Heart left ventricle (tissue), 13 donors: Measurements from ENCODE around the gene RABIF.

Experiments used
- POLR2A ChIP-seq, 2 donors: fragments of 450-650 bp; IDR thresholded peaks; one replicate each; pipeline ENCODE4 v1.6.1; 2017; ENCODE audit warnings: antibody characterized with exemption in 2 of 2, mild to moderate bottlenecking in 2 of 2, moderate library complexity in 2 of 2
- TF ChIP-seq, protein P1 (sequence below), 12 donors: fragments of 200-600 bp; sonication (generic) in 4 of 12; IDR thresholded peaks; one replicate each; pipeline versions ENCODE4 v1.5.0 to v1.8.0; 2018 to 2022; ENCODE audit warnings: antibody characterized with exemption in 12 of 12, mild to moderate bottlenecking in 5 of 12
- donor health status: ischemic (EF 13 %, LVEDD 7.1; RV severe dilation, severe dysfunction).
- donor health status: DM: no; HTN: yes; CAD: no.
- donor health status: DM: no; HTN: no; CAD: no.
- donor health status: ischemic (EF 25% LVEDD 6.9; RV normal size, moderate dysfunction).
- donor health status: ischemic (EF 25% LVEDD 5.7; RV mildly dilated, moderate dysfunction).
- donor health status: ischemic (EF 35%, LVEDD 5.7; RV mildly dilated, moderate dysfunction).
- donor health status: nonischemic (EF 11% LVEDD 7.7; RV severe dilation, severe dysfunction).
- donor health status: DM: yes; HTN: yes; CAD: no.
- donor health status: PGD.
- donor health status: ischemic (EF 29% LVEDD 5.4; RV normal size, mild dysfunction).
- donor health status: nonischemic (EF 23%, LVEDD 6.1; RV moderate dilation, normal function).

DNA sequence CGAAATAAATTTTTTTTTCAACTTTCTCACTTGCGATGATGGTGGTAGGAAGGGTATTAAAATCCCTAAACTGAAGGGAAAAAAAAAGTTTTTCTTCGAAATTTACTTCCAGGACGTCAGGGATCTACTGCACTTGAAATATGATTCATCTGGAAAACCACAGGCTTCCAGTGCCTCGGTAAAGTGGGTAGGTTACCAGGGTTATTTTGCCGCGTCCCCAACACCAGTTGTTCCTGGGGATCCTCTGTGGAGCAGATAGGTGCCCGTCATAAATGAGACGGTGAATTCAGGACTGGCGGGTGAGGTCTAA lies 773 bp downstream of the RABIF start:
- TF ChIP-seq, protein P1, sequence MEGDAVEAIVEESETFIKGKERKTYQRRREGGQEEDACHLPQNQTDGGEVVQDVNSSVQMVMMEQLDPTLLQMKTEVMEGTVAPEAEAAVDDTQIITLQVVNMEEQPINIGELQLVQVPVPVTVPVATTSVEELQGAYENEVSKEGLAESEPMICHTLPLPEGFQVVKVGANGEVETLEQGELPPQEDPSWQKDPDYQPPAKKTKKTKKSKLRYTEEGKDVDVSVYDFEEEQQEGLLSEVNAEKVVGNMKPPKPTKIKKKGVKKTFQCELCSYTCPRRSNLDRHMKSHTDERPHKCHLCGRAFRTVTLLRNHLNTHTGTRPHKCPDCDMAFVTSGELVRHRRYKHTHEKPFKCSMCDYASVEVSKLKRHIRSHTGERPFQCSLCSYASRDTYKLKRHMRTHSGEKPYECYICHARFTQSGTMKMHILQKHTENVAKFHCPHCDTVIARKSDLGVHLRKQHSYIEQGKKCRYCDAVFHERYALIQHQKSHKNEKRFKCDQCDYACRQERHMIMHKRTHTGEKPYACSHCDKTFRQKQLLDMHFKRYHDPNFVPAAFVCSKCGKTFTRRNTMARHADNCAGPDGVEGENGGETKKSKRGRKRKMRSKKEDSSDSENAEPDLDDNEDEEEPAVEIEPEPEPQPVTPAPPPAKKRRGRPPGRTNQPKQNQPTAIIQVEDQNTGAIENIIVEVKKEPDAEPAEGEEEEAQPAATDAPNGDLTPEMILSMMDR (IDR thresholded peaks at IDR 0.05): no peak
- TF ChIP-seq POLR2A (IDR thresholded peaks at IDR 0.05): no peak
